Measurements from ENCODE around the gene TFB2M.

TFB2M gene

DNA sequence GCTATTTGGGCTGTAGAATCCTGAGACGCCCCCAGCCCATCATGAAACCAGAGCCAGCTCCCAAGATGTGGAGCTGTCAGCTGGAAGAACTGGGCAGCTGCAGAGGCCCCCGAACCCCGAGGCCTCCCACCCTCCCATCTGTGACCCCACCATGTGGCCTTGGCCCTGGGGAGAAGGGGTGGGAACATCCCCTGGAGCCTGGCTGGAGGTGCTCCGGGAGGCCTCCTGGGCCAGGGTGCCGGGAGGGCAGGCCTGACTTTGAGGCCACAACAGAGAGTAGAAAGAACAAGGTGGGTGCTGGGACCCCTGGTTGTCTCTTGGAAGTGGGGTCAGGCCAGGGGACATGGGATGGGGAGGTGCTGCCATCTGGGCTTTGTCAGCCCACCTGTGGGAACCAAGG is 53.0 kb downstream of the TFB2M start:
- no peak for DNase-seq (ENCODE audit: low spot score)

DNA sequence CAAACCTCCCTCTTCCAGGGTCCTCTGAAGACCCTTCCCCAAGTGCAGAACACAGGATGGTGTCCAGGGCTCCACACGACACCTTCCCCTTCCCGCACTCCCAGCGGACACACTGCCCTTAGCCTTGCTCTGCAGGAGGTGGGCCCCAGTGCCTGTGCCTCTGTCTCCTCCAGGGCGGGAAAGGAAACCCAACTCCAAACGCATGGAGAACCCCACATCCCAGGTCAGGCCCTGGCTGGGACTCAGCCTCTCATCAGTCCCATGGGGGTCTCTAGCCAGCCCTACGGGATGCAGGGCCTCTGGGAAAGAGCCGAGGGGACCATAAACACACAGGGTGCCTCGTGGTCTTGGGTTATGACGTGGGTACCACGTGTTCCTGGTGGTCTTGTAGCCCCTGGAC is 53.4 kb downstream of the TFB2M start:
- DNase-seq (ENCODE audit: low spot score), result no peak

DNA sequence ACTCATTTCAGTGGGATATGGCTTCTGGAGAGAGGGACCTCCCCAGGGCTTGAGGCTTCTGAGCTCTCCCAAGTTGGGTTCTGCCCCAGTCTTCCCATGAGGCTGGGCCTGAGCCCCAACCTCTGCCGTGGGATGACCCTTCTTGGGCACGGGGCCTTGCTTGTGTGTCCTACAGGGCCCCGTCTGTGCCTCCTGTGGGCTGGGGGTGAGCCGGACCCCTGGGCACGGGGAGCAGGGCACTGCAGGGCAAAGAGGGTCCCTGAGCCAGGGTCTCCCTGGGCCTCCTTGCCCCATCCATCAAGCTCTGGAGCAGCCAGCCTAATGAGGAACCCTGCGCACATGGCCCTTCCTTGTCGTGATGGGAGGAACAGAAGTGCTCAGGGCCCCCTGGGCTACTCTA is 53.8 kb downstream of the TFB2M start:
- DNase-seq (ENCODE audit: low spot score), result no peak

DNA sequence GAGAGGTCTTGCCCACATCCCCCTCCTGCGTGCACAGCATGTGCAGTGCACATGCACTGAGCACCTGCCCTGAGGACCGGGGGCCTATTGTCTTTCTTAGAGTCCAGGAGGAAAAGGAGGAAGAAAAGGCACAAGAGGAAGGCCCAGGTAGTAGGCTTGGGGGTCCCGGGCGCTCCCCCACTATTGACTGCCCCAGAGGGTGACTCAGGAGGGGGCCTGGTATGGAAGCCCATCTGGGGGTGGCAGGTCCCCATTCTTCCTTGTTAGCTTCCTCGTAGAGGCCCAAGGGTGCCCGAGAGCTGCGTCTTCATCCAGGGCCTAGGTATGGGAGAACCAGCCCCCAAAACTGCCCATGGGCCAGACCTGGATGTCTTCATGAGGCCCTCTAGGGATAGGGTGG is 54.9 kb downstream of the TFB2M start:
- no peak for DNase-seq (ENCODE audit: low spot score)

DNA sequence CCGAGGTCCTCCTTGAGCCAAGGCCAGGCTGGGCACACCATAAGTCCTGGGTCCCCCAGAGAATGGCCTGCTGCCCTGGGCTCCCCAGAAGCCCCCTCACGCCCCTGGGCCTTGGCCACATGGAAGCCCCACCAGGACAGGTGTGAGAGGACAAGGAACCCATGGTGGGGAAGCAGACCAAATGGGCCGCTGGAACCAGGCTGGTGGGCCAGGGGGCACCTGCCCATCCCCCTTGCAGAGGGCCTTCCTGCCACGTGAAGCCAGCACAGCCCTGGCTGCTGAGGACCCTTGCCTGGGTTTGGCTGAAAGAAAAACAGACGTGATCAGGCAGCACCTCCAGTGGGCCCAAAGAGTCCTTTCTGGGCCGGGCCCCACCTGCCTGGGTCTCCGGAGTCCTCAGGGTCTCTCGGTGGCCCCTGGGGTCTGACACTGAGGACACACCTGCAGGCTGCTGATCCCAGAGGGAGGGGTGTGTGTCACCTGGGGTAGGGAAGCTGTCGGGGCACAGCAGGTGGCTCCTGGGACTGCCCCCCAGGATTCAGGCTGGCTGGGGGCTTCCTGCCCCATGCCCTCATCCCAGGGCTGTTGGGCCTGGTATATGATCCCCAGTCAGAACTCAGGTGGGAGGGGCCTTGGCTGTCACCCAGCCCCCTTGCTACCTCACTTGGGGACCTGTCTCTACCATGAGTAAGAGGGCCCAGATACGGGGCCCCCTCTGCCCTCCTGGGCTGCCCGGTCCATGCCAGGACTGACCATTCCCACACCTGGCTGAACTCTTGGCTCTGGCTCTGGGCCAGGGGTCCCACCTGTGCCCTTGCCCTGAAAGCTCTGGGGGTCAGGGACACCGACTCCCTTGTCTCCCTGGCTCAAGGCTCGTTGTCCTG is 55.7 kb downstream of the TFB2M start:
- DNase-seq (ENCODE audit: low spot score), result no peak

DNA sequence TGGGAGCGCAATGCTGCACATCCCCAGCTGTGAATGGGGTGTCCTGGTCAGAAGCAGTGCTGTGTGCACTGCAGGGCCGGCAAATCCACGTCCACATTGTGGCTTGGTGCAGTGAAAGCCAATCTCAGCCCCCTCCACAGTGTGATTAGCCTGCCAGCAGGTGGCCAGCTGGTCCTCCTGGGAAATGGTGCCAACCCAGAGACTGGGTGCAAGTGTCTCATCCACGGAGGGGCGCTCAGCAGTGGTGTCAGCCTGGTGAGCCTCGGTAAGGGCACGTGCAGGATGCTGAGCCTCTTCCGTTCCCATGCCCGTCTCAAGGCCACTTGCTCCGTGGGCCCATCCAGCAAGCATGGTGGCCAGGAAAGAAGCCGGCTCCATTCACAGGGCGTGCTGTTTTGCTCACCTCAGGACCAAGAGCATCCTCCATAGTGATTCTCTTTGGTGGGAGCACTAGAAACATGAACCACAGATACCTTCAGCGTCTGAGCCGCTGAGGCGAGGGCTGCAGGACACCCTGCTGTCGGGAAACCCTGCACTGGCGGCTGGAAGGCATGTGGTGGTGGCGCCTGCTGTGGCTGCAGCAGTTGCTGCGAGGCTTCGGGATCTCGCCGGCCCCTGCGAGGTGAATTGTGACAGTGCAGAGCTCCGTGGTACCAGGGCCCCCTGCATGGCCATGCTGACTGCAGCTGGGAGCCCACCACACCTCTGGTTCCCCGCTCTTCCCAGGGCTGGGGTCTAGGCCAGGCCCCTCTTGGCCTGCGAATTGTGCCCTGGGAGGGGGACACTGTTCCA is 57.0 kb downstream of the TFB2M start:
- no peak for DNase-seq (ENCODE audit: low spot score)

DNA sequence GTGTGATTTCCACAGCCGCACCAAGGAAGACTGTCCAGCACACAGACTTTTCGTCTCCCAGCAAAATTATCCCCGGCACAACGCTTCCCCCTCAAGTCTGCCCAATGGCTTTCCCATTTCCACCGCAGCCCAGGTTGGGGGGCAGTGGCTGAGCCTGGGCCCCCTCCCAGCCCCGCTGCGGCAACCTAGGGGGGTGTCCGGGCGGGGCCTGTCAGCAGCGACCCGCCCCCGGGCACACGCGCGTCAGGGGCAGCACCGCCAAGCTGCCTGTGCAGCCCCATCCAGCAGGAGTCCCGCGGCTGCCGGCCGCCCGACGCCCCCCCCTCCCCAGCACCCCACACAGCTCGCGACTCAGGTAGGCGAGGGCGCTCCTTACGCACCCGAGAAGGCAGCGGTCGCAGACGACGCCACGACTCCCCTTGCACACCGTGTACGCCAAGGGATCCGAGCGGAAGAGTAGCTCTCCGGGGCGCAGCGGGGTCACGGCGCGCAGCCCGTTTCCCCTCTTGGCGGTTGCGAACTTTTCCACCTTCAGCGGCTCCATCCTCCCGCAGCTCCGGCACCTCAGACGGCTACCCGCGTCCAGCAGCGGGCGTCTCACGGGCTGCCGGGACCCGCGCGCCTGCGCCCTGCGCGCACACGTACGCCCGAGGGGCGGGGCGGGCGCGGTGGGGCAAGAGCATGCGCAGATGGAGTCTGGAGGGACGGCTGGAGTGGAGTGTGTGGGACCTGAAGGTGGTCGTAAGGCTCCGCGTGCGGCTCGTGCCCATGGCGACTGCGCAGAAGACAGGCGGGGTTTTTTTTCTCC is 59.2 kb downstream of the TFB2M start, which contains the start of gene SMYD3:
SMYD3 (minus strand) TSS at position 606 of the 808 bp plus-strand sequence.
- DNase-seq (ENCODE audit: low spot score), result peak; percentile 86

DNA sequence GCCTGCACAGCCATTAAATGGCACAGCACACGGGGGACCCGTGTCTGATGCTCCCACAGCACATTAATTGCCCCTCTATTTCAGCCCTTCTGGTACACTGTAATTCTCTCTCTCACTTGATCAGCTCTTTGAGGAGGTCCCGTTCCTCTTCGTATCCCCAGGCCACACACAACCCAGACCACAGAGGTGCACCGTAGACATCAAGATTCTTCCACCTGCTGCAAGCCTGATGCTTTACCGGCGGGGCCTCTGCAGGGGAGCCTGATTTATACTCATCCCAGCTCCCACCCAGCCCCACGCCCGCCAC is 59.7 kb downstream of the TFB2M start:
- no peak for DNase-seq (ENCODE audit: low spot score)

DNA sequence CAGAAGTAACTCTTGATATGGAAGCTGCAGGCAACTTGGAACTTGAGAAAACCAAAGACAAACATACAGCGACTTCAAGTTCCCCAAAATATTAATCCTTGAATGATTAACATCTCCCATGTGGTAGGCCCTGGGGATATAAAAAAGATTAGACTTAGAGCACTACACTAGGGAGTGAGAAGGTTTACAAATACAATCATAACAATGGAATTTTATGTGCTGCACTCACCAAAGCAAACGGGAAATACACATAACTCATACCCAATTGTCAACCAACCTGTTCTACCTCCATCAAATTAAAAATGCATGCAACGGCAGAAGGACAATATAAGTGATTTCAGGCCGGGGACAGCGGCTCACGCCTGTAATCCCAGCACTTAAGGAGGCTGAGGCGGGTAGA is 62.7 kb downstream of the TFB2M start:
- no peak for DNase-seq (ENCODE audit: low spot score)

DNA sequence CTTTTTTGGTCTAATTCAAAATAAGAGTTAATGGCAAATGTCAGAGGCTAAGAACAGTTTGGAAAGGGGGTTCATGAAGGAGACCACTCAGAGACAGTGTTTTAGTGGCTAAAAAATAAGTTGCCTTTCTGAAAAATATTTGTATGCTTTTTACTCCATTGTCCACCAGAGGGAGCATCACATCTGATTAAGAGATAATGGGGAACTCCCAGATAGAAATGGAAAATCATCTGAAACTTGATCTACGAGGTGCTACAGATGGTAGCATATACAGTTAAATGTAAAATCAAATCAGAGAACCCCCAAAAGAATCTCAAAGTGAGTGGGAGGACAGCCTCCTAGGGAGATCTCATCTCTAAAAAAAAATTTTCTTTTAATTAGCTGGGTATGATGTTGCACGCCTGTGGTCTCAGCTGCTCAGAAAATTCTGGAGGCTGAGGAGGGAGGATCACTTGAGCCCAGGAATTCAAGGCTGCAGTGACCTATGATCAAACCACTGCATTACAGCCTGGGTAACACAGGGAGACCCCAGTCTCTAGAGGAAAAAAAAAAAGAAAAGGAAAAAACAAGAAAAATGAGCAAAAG is 68.6 kb downstream of the TFB2M start:
- peak; percentile 59 for DNase-seq (ENCODE audit: low spot score)

DNA sequence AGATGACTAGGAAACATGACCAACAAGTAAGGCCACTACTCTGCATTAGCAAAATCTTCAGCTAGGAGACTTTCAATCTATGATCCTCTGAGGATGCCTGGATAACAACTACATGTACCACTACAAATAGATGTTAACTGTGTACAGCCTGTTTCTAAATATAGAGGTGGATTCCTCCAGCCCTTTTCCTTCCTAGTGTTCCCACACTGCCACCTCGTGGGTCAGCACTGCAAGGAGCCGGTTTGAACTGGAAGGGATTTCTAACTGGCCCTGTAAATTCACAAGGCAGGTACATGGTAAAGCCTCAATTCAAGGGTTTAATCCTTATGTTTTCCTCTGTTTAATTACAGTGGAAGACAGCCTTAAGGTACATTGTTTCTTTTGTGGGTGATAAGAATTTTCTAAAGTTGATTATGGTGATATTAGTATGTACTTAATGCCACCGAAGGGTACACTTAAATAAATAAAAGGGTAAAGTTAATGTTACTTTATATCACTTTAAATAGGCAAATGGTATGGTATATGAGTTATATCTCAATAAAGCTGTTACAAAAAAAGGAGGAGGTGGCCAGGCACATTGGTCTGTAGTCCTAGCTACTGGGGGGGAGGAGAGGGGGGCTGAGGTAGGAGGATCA is 73.3 kb downstream of the TFB2M start:
- peak; percentile 10 for DNase-seq (ENCODE audit: low spot score)

DNA sequence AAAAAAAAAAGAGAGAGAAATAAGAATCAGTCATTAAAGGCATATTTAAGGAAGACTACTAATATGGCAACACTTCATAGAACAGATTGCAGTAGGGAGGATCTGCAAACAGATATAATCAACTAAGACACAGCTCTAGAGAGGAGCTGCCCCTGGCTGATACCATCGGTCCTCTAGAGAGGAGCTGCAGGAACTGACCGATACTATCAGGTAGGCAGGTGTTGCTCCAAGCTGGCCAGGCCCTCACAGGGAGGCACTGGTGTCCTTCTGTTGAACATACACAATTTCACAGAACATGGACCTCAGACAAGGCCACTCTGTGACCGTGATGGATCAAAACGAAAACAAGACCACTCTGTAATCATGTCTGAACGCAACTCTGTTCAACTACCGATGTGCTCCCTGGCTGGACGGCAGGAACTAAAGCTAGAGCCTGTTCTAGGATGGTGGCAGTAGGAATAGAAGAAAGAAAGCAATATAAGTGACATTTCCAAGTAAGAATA is 74.5 kb downstream of the TFB2M start:
- DNase-seq (ENCODE audit: low spot score), result no peak
